Chondrocyte (in vitro differentiated cells): ENCODE measurements around the gene MYO1B. TPM values are rescaled to one million over a fixed set of nuclear protein-coding genes. Genes with fewer than 3 reads are reported as not detected.

Experiments
- DNase-seq: peaks from one replicate; pipeline ENCODE4 v3.0.0; 2021; ENCODE audit warnings: mixed read lengths, low spot score
- H3K27ac Mint-ChIP-seq: one replicate; pipeline ENCODE4 v1.8.0; 2021; ENCODE audit warnings: mild to moderate bottlenecking, moderate library complexity, mixed read lengths; ENCODE audit not compliant: unreplicated experiment
- H3K27me3 Mint-ChIP-seq: 2 replicates; pipeline ENCODE4 v1.8.0; 2021; ENCODE audit warnings: low read depth, mixed read lengths
- H3K36me3 Mint-ChIP-seq: 2 replicates; pipeline ENCODE4 v1.8.0; 2021; ENCODE audit warnings: low read depth, mixed read lengths
- H3K4me1 Mint-ChIP-seq: 2 replicates; pipeline ENCODE4 v1.8.0; 2021; ENCODE audit warnings: low read depth, mild to moderate bottlenecking, mixed read lengths
- H3K4me3 Mint-ChIP-seq: one replicate; pipeline ENCODE4 v1.8.0; 2021; ENCODE audit warnings: mild to moderate bottlenecking, moderate library complexity, mixed read lengths; ENCODE audit not compliant: unreplicated experiment
- H3K9me3 Mint-ChIP-seq: 2 replicates; pipeline ENCODE4 v1.8.0; 2021; ENCODE audit warnings: low read depth, mixed read lengths
- total RNA-seq: library from RNA; stranded (reverse); gene quantifications from 3 replicates; pipeline ENCODE4 v1.2.1, GENCODE V29; 2021
- TF ChIP-seq, protein P1 (sequence below): fragments of 200-600 bp; sonication (generic); IDR thresholded peaks from 2 replicates; pipeline ENCODE4 v1.5.0; 2021; ENCODE audit warnings: antibody characterized with exemption, mild to moderate bottlenecking, moderate library complexity

MYO1B gene
- total RNA-seq, 1 donor from 2014 or later: 114 TPM

DNA sequence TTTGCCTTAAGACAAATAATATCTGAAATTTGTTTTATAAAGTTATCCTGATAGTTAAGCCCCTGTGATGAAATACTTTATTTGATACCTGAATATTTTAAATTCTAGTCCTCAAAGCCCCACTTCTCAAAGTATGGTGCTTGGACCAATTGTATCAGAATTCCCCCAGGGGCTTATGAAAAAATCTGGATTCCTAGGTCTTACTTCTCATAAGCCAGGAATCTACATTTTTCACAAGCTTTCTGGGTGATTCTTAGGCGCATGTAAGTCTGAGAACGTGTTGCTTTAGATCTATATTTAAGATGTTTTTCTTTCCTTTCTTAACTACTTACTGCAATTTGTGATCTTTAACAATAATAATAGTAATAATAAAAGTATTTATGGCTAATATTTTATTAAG lies 53.1 kb downstream of the MYO1B start:
- DNase-seq: no peak
- Mint-ChIP-seq H3K36me3 (peaks cover 3% of the 10 kb centered on the region), H3K4me3 (no peak overlapping the region), H3K27ac (no peak overlapping the region), H3K4me1 (peaks cover 57% of the 10 kb centered on the region), H3K9me3 (no peaks in the 10 kb centered on the region), H3K27me3 (no peaks in the 10 kb centered on the region)
- TF ChIP-seq, protein P1, sequence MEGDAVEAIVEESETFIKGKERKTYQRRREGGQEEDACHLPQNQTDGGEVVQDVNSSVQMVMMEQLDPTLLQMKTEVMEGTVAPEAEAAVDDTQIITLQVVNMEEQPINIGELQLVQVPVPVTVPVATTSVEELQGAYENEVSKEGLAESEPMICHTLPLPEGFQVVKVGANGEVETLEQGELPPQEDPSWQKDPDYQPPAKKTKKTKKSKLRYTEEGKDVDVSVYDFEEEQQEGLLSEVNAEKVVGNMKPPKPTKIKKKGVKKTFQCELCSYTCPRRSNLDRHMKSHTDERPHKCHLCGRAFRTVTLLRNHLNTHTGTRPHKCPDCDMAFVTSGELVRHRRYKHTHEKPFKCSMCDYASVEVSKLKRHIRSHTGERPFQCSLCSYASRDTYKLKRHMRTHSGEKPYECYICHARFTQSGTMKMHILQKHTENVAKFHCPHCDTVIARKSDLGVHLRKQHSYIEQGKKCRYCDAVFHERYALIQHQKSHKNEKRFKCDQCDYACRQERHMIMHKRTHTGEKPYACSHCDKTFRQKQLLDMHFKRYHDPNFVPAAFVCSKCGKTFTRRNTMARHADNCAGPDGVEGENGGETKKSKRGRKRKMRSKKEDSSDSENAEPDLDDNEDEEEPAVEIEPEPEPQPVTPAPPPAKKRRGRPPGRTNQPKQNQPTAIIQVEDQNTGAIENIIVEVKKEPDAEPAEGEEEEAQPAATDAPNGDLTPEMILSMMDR: no peak

- DNase-seq: no peak
- Mint-ChIP-seq H3K27ac (peak overlapping the region; percentile 78), H3K9me3 (no peaks in the 10 kb centered on the region), H3K27me3 (no peaks in the 10 kb centered on the region), H3K36me3 (peaks cover 3% of the 10 kb centered on the region), H3K4me3 (no peak overlapping the region), H3K4me1 (peaks cover 64% of the 10 kb centered on the region)
- TF ChIP-seq, protein P1: peak; percentile 72
Observed at GRCh38 chr2:191299010-191299409, 53.8 kb downstream of the MYO1B start.

DNA sequence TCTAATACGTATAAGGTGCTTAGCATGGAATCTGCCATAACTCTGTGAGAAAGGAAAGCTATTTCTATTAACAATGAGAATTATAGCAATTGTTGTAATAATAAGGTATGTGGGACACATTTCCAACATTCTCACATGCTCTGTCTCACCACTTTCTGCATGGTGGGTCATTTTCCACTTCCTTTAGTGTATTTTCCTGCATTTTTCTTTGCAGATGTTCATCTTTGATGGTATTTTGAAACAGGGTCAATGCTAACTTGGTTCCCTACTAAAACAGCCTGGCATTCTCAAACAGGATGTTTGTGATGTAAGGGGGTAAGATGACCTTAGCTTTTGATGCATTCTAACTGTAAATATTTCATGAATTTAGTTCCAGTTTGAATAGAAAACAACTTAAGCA lies 54.7 kb downstream of the MYO1B start:
- no peaks in the 10 kb centered on the region for H3K9me3 Mint-ChIP-seq
- H3K27ac Mint-ChIP-seq: peak overlapping the region; percentile 78
- peaks cover 63% of the 10 kb centered on the region for H3K4me1 Mint-ChIP-seq

DNA sequence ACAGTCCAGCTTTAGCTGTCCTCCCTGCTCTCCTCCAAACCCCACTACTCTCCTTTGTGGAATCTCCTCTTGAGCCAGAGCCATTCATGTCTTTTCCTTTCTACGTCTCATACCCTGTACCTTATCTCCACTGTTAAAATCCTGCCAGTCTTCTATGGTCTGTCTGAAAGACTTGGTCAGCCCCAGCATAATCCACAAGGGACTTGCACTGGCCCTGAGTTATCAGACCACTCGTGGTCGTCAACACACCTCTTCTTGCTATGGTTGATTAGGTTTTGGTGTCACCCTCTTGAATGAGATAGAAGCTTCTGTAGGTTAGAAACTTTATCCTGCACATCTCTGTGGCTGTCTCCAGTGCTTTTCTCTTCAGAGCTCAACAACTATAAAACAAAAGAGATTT lies 56.8 kb downstream of the MYO1B start:
- no peaks in the 10 kb centered on the region for H3K27me3 Mint-ChIP-seq
- no peak for DNase-seq
- H3K36me3 Mint-ChIP-seq: peaks cover 3% of the 10 kb centered on the region
- H3K27ac Mint-ChIP-seq: peak overlapping the region; percentile 49
- H3K9me3 Mint-ChIP-seq: no peaks in the 10 kb centered on the region
- no peak overlapping the region for H3K4me3 Mint-ChIP-seq
- TF ChIP-seq, protein P1: no peak
- peaks cover 54% of the 10 kb centered on the region for H3K4me1 Mint-ChIP-seq

More for the DNA sequence above, 54.7 kb downstream of the MYO1B start:
- Mint-ChIP-seq H3K4me3 (no peak overlapping the region), H3K36me3 (peaks cover 3% of the 10 kb centered on the region), H3K27me3 (no peaks in the 10 kb centered on the region)
- TF ChIP-seq, protein P1: no peak
- DNase-seq: no peak

GRCh38 chr2:191302459-191303139 lies 57.4 kb downstream of the MYO1B start:
- H3K4me3 Mint-ChIP-seq: no peak overlapping the region
- TF ChIP-seq, protein P1: peak; percentile 51
- peaks cover 3% of the 10 kb centered on the region for H3K36me3 Mint-ChIP-seq
- H3K4me1 Mint-ChIP-seq: peaks cover 47% of the 10 kb centered on the region
- H3K27ac Mint-ChIP-seq: no peak overlapping the region
- no peaks in the 10 kb centered on the region for H3K27me3 Mint-ChIP-seq
- no peaks in the 10 kb centered on the region for H3K9me3 Mint-ChIP-seq
- DNase-seq: no peak
